Left ventricle myocardium inferior (tissue), 1 donor: ENCODE results near the gene CFAP45. TPM values are rescaled to one million over a fixed set of nuclear protein-coding genes. Genes with fewer than 3 reads are reported as not detected.
A peak's percentile ranks its signal among the peaks of the same experiment; 100 is the strongest.

Experiments
- DNase-seq: peaks from one replicate; pipeline ENCODE4 v3.0.0-alpha.2; 2020
- H3K27ac ChIP-seq: fragments of 200-600 bp; replicated peaks from 2 replicates; pipeline ENCODE4 v1.8.0; 2021
- H3K27me3 ChIP-seq: fragments of 200-600 bp; 2 replicates; pipeline ENCODE4 v1.8.0; 2021; ENCODE audit warnings: low read depth
- H3K36me3 ChIP-seq: fragments of 200-600 bp; 2 replicates; pipeline ENCODE4 v1.8.0; 2021
- H3K4me1 ChIP-seq: fragments of 200-600 bp; 2 replicates; pipeline ENCODE4 v1.8.0; 2021
- H3K4me3 ChIP-seq: fragments of 200-600 bp; 2 replicates; pipeline ENCODE4 v1.8.0; 2021; ENCODE audit warnings: mild to moderate bottlenecking, moderate library complexity
- H3K9me3 ChIP-seq: fragments of 200-600 bp; replicated peaks from 2 replicates; pipeline ENCODE4 v1.8.0; 2021
- CTCF ChIP-seq: fragments of 200-600 bp; IDR thresholded peaks from 2 replicates; pipeline ENCODE4 v1.8.0; 2021; ENCODE audit warnings: antibody characterized with exemption, mild to moderate bottlenecking, borderline replicate concordance
- intact Hi-C: fragments of 100-400 bp; cut with micrococcal nuclease; formaldehyde crosslinking; loops from one replicate; pipeline ENCODE4 v1.11.0; 2022
- total RNA-seq: library from RNA; stranded (reverse); fragmentation: NEBNext Ultra II Directional; extraction: Animal tissue kit (Norgen Biotek cat#: 25700); gene quantifications from one replicate; pipeline ENCODE4 v1.2.1, GENCODE V29; 2021
- donor health status: DM: no; HTN: yes; CAD: no; lungs with severe emphysema.

CFAP45 gene
- total RNA-seq, 1 donor from 2014 or later: 1.1 TPM

DNA sequence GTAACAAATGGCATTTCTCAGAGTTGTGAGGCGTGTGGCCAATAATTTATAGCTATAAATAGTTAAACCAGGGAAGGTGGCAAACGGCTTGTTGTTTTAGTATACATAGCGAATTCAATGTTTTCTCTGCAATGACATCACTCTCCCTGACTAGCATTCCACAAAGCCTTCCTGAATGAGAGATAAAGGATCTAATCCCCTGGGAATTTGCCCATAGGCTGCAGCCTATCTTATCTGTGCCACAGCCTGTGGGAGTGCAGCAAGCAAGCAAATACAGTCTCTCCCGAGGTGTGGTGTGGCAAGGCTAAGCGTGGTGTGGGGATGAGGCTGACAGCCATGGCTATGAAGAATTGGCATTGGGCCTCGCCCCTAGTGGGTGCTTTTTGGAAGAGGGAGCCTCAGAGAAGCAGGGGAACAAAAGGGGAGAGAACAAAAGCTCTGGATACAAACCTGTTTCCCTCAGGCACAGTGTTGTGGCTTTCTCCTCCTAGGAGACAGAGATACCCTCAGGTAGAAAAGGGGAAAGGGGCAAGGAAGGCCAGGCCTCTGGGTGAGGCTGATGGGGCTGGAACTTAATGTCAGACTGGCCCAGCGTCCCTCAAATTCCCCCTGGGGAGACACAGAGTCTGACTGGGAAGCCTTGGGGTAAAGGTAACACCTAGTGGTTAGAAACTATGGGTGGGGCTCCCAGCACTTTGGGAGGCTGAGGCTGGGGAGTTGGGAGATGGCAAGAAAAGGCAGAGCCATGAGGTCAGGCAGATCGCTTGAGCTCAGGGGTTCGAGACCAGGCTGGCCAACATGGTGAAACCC is 16.5 kb upstream of the CFAP45 start:
- Histone ChIP-seq H3K36me3 (peaks cover 47% of the 10 kb centered on the region), H3K4me1 (peaks cover 72% of the 10 kb centered on the region), H3K27ac (peak overlapping the region; percentile 63), H3K4me3 (no peak overlapping the region), H3K9me3 (no peaks in the 10 kb centered on the region), H3K27me3 (no peaks in the 10 kb centered on the region)
- DNase-seq: no peak
- TF ChIP-seq CTCF: no peak
- intact Hi-C loops: no loop called here

DNA sequence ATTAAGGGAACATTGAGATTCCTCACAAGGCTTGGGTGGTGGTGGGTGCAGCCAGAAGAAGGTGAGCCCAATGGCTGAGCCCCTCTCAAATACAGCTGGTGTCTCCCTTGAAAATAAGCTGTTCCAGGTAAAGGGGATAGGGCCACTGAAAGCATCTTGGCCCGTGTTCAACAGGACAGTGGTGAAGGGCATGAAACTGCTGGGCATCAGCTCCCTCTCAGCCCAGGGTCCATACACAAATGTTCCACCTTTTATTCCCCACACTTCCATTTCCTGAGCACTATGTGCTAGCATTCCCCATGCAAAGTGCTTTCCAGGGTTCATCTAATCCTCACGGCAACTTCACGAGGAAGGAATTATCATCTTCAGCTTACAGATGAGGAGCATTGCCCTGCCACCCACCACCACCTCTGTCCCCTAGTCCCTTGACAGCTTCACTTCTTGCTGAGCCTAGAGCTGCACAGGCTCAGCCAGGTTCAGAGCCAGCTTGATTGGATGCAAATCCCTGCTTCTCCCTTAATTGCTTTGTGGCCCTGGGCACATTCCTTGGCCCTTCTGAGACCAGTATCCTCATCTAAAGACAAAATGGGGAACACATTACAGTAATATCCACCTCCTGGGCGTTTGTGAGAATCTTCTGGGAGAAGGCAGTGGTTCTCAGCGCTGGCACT is 15.7 kb upstream of the CFAP45 start:
- Histone ChIP-seq H3K4me1 (peaks cover 72% of the 10 kb centered on the region), H3K36me3 (peaks cover 44% of the 10 kb centered on the region), H3K9me3 (no peaks in the 10 kb centered on the region), H3K27ac (peak overlapping the region; percentile 63), H3K27me3 (no peaks in the 10 kb centered on the region), H3K4me3 (no peak overlapping the region)
- TF ChIP-seq CTCF: no peak
- intact Hi-C loops: no loop called here
- no peak for DNase-seq

DNA sequence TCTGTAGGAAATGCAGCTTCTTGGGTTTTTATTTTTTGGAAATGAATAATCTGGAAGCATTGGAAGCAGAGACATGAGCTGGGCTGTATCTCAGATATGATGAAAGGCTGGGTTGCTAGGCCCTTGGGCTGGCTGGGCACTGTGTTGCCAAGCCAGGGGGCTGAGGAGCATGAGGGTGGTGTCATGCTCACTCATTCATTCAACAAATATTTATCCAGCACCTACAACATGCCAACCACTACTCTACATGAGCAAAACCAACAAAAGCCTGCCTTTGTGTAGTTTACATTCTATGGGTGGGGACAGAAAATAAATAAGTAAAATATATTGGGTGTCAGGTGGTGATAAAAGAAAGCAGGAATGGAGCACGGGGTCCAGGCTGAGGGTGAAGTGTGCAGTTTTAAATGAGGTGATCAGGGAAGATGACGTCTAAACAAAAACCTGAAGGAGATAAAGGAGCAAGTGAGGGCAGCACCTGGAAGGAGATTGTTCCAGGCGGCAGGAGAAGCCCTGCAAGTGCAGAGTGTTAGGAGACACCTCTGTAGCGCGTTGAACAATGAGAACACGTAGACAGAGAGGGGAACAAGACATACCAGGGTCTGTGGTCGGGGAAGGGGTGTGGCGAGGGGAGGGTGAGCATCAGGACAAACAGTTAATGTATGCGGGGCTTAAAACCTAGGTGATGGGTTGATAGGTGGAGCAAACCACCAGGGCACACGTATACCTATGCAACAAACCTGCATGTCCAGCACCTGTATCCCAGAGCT is 14.5 kb upstream of the CFAP45 start:
- peaks cover 32% of the 10 kb centered on the region for H3K36me3 ChIP-seq
- H3K9me3 ChIP-seq: no peaks in the 10 kb centered on the region
- no peaks in the 10 kb centered on the region for H3K27me3 ChIP-seq
- intact Hi-C loops: no loop called here
- no peak overlapping the region for H3K27ac ChIP-seq
- no peak overlapping the region for H3K4me3 ChIP-seq
- H3K4me1 ChIP-seq: peaks cover 69% of the 10 kb centered on the region
- TF ChIP-seq CTCF: no peak
- DNase-seq: no peak

GRCh38 chr1:159913451-159914192 is 13.7 kb upstream of the CFAP45 start:
- DNase-seq: no peak
- no peaks in the 10 kb centered on the region for H3K27me3 ChIP-seq
- intact Hi-C loops: no loop called here
- no peaks in the 10 kb centered on the region for H3K9me3 ChIP-seq
- H3K36me3 ChIP-seq: peaks cover 23% of the 10 kb centered on the region
- peaks cover 61% of the 10 kb centered on the region for H3K4me1 ChIP-seq
- no peak for TF ChIP-seq CTCF
- H3K4me3 ChIP-seq: no peak overlapping the region
- H3K27ac ChIP-seq: no peak overlapping the region

GRCh38 chr1:159911326-159912070 is 11.5 kb upstream of the CFAP45 start:
- DNase-seq: no peak
- intact Hi-C loops: no loop called here

More at GRCh38 chr1:159911326-159912070, 11.5 kb upstream of the CFAP45 start:
- Histone ChIP-seq H3K4me3 (no peak overlapping the region), H3K4me1 (peaks cover 39% of the 10 kb centered on the region), H3K36me3 (peaks cover 2% of the 10 kb centered on the region), H3K27me3 (no peaks in the 10 kb centered on the region), H3K27ac (peak overlapping the region; percentile 74), H3K9me3 (no peaks in the 10 kb centered on the region)
- no peak for TF ChIP-seq CTCF
